NCI-H2227 treated with DMSO at 0.1 percent for 48 hours (cell line): ENCODE measurements around the gene ADD2.
"Not testable (repeated sequence)": the region's sequence is repeated elsewhere in the genome, so short reads cannot be mapped to it uniquely, and the experiment has no call there.

Experiments used
- DNase-seq: peaks from one replicate; lab custom pipeline; 2025; lab: John Stamatoyannopoulos, UW

The ADD2 gene

DNA sequence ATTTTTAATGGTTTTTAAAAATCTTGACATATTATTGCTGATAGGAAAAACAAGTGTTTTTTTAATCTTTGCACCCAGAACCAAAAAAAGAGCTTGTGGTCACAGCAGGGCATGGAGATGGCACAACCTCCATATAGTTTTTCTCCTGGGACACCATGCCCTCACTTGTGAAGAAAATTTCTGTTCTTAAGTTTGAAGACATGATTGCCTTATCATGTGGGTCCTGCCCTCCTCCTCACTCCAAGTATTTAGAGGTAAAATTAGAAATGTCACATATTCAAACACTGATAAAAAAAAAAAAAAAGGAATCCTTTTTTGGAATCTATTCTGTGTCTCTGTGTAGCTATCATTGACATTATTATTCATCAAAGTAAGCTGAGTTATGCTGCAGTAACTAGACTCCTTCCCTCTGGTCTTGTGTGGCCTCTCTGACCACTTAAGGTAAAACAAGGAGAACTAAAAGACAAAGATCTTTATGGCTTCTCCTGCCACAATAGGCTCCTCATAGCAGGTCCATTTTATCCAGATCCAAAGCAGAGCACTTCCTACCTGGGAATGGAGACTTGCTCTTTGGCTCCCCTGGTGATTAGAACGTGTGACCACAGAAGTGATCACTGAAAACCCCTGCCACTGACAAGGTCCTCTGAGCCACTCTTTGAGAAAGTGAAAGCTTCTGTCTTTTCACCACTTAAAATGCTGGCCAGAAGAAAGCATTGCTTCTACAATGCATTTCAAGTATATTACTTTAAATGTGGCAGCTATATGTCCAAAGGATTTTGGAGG, 19.8 kb downstream of the ADD2 start:
- no peak for DNase-seq

- no peak for DNase-seq
These were observed 20.7 kb downstream of the ADD2 start for GRCh38 chr2:70747284-70747683.

- peak; percentile 24 for DNase-seq
These were observed 21.7 kb downstream of the ADD2 start for GRCh38 chr2:70746094-70746974.

DNA sequence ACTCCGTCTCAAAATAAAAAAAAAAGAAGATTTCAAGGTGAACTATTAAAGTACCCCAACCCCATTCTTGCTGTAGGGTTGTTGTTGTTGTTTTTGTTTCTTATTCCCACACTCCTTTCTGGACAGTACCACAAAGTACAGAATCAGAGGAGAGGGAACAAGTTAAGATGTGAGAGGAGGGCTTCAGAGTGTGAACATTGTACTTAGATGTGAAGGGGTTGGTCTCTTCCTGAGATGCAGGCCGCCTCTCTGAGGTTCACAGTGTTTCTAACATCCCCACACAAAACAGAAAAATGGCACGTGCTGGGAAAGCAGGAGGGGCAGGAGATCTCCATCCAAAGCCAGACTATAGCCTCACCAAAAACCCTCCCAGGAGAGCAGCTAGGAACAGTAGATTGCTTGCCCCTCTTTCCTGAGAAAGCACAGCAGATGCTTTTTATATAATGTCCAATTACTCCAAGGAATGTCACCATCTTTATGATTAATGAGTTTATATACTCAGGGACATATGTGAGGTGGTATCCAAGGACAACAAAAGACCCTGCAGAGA, 22.6 kb downstream of the ADD2 start:
- DNase-seq = no peak

DNA sequence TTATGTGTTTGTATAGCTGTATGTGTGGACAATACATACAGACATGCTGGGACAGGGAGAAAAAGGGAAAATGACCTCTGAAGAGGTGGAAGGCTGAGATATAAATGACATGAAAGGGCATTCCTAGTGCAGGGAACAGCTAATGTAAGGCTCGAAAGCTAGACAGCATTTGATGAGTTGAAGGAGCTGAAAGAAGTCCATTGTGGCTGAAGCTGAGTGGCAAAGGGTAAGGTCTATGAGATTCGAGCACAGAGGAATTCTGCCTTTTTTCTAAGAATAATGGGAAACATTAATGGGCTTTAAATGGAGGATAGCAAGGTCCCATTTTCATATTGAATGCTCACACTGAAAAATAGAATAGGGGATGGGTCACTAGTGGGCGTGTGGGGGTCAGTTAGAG, 23.6 kb downstream of the ADD2 start:
- peak; percentile 16 for DNase-seq

DNA sequence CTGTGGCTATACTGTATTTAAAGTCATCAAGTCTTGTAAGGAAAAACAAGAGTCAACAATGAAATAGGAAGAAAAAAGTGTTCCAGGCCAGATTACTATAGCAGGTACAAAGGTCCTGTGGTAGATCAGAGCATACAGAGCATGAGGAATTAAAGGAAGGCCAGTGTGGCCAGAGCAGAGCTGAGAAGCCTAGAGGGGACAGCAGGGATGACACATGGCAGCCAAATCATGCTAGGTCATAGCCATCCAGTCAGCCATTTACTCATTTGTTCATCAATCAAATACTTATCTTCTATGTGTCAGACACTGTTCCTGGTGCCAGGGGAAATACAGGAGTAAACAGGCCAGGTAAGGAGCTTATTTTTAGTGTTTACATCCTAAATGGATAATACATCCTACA, 24.3 kb downstream of the ADD2 start:
- DNase-seq = no peak

DNA sequence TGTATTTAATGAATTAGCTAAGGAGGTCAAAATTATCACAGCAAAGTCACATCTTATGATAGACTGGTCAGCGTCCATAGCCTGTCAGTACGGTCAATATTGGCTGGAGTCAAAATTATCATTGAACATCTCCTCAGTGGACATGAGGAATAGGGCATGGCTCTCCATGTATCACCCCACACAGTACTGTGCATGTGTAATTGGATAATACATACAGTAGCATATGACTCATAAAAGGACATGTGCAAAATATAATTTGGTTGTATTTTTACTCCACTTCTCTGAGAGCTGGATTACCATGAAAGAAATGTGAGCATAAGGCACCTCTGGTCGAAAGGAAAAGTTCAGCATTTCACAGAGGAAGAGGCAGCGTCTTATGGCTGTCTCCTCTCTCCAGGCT, 24.9 kb downstream of the ADD2 start:
- DNase-seq = no peak

GRCh38 chr2:70739492-70739891, 28.5 kb downstream of the ADD2 start:
- not testable (repeated sequence) for DNase-seq

GRCh38 chr2:70738159-70738558, 29.8 kb downstream of the ADD2 start:
- no peak for DNase-seq

DNA sequence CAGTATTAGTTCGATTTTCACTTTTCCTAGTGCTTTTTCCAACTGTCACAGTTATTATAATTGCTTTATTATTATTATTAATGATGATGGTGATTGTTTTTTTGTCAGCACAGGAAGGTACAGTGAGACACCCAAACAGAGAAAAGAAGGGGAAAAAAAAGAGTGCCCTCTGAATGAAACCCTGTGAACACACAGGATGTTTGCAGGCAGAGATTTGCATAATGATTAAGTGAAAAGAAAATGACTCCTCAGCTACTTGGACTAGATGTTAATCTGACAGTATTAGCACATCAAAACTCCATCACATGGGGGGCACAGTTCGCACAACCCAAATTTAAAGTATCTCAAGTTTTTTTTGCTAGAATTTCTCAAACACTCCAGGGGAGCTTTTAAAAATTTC, 32.9 kb downstream of the ADD2 start:
- DNase-seq = no peak

- DNase-seq = peak; percentile 54
These were observed 34.3 kb downstream of the ADD2 start for GRCh38 chr2:70733646-70734180.

- DNase-seq = no peak
These were observed 35.0 kb downstream of the ADD2 start for GRCh38 chr2:70732766-70733645.

GRCh38 chr2:70730730-70731129, 37.3 kb downstream of the ADD2 start:
- DNase-seq = no peak

DNA sequence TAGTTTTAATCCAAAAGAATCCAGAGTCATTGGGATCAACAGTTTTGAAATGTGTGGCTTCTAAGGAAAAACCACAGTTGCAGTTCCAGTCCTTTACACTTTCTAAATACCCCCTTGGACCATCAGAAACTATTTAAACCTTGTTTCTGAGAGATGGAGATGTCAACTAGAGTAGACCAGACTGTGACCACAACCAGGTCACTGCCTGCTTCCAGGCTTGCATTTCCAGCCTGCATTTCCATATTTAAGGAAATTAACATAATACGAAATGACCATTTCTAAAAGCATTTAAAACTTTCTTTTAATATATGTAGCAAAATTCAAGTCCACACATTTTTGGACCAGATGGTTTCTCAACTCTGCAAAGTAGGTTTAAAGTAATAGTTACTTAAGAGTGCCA, 38.4 kb downstream of the ADD2 start:
- no peak for DNase-seq

GRCh38 chr2:70728128-70728527, 39.9 kb downstream of the ADD2 start:
- no peak for DNase-seq

DNA sequence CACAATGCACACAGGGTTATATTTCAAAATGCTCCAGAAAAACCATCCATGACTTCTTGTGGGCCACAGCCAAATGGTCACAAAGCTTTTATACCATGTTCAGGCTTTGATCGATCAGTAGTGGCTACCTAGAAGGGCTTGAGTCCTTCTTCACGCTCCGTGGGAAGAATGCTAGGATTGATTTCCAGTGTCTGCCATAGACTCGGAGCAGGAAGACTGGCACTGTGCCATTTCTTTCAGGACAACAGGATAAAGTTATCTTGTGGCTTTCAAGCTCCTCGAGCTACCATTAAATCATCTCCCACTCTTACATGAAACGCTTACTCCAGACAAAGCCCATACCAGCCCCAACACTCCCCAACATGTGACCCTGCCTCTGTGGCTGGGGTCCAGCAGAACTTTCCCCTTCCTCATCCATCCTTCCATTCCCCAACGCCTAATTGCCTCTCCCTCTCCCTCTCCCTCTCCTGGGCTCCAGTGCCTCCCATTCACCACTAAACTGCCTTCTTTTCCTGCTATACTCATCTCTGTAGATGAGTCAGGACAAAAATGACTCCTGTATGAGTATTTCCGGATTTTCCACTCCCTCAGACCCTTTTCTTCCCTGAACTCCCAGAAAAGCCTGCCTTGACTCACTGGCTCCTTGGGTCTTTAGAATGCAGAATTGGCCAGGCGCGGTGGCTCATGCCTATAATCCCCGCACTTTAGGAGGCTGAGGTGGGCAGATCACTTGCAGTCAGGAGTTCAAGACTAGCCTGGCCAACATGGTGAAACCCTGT, 40.9 kb downstream of the ADD2 start:
- no peak for DNase-seq

DNA sequence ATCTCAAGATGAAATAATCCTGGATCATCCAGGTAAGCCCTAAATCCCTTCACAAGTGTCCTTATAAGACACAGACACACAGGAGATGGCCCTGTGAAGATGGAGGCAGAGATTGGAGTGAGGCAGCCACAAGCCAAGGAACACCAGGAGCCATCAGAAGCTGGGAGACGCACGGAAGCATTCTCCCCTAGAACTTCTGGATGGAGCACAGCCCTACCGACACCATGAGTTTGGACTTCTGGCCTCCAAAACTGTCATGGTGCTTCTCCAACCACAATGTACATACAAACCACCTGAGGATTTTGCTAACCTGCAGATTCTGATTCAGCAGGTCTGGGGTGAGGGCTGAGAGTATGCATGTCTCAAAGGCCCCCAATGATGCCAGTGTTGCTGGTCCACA, 42.5 kb downstream of the ADD2 start:
- no peak for DNase-seq

DNA sequence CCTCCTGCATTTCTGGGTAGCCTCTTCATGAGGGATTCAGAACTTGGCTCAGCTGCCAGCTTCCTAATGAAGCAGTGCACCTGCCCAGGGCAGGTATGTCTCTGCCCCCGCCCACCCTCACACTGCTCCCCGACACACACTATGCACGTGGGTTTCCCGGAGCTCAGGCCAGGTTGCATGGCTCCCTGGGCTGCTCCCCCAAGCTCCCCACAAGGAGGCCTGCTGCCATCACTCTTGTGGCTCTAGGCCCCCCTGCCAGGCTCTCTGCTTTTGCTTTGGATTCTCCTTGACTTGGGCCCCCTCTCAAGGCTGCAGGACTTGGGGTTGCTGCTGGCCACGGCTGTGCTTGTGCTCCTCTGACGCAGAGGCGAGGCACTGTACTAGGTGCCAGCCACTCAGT, 43.6 kb downstream of the ADD2 start:
- DNase-seq = no peak

GRCh38 chr2:70723286-70723885, 44.6 kb downstream of the ADD2 start:
- no peak for DNase-seq

GRCh38 chr2:70720124-70720523, 47.9 kb downstream of the ADD2 start:
- DNase-seq = no peak

GRCh38 chr2:70719231-70719630, 48.8 kb downstream of the ADD2 start:
- no peak for DNase-seq
